Lower leg skin (tissue), 4 donors: ENCODE data around the gene PARD6A. TPM values are rescaled to one million over a fixed set of nuclear protein-coding genes. Genes with fewer than 3 reads are reported as not detected.

ENCODE experiments used
- DNase-seq, 2 donors: peaks; one replicate each; pipeline ENCODE4 v3.0.0-alpha.2; 2019; ENCODE audit warnings: low spot score in 2 of 2
- H3K4me3 ChIP-seq: fragments of 200-600 bp; sonication (generic); 2 replicates; pipeline ENCODE4 v1.5.1; 2017; ENCODE audit warnings: mild to moderate bottlenecking, low read depth; ENCODE audit not compliant: poor library complexity, severe bottlenecking
- POLR2A ChIP-seq, 2 donors: fragments of 450-650 bp; IDR thresholded peaks; one replicate each; pipeline ENCODE4 v1.6.1; 2016 to 2017; ENCODE audit warnings: antibody characterized with exemption in 2 of 2, mild to moderate bottlenecking in 1 of 2, moderate library complexity in 1 of 2
- WGBS, 2 donors: methylation state at CpG; one replicate each; pipeline ENCODE4 v1.1.5; 2018; 5-methylcytosine and 5-hydroxymethylcytosine counted together
- intact Hi-C: fragments of 100-400 bp; cut with DNase I; formaldehyde crosslinking; loops from one replicate; pipeline ENCODE4 v1.15.0; 2023; ENCODE audit warnings: low total_unique reads
- total RNA-seq, 4 donors: library from RNA; depleted of rRNA; stranded (reverse); fragments of >200 nt; gene quantifications; one replicate each; pipeline ENCODE4 v1.1.0, GENCODE V29; 2016
- TF ChIP-seq, protein P1 (sequence below), 3 donors: fragments of 450-650 bp; IDR thresholded peaks; one replicate each; pipeline ENCODE4 v1.5.1; 2016; ENCODE audit warnings: antibody characterized with exemption in 3 of 3, mild to moderate bottlenecking in 3 of 3, moderate library complexity in 2 of 3

The PARD6A gene
- total RNA-seq, 4 donors from 2014 or later: 2.1 to 3.5 (median 2.4) TPM

DNA sequence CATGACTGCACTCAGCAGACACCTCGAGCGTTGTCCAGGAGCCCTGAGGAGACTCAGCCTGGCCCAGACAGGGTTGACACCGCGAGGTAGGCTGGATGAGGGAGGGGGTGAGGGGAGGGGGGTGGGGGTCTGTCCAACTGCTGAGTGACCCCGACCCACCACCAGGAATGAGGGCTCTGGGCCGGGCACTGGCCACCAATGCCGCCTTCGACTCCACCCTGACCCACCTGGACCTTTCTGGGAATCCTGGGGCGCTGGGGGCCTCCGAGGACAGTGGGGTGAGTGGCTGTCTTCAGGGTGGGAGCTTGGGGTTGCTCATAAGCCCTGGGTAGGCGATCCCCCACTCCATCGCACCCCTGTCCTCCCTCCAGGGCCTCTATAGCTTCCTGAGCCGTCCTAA lies 13.1 kb upstream of the PARD6A start:
- no peak for TF ChIP-seq POLR2A (IDR thresholded peaks at IDR 0.05)
- TF ChIP-seq, protein P1, sequence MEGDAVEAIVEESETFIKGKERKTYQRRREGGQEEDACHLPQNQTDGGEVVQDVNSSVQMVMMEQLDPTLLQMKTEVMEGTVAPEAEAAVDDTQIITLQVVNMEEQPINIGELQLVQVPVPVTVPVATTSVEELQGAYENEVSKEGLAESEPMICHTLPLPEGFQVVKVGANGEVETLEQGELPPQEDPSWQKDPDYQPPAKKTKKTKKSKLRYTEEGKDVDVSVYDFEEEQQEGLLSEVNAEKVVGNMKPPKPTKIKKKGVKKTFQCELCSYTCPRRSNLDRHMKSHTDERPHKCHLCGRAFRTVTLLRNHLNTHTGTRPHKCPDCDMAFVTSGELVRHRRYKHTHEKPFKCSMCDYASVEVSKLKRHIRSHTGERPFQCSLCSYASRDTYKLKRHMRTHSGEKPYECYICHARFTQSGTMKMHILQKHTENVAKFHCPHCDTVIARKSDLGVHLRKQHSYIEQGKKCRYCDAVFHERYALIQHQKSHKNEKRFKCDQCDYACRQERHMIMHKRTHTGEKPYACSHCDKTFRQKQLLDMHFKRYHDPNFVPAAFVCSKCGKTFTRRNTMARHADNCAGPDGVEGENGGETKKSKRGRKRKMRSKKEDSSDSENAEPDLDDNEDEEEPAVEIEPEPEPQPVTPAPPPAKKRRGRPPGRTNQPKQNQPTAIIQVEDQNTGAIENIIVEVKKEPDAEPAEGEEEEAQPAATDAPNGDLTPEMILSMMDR (IDR thresholded peaks at IDR 0.05): no peak
- no peak overlapping the region for H3K4me3 ChIP-seq
- 72 to 76% methylated on average over 6 to 10 of the region's 13 CpGs for WGBS, 2 donors
- no peak for DNase-seq
- intact Hi-C loops: no loop called here

DNA sequence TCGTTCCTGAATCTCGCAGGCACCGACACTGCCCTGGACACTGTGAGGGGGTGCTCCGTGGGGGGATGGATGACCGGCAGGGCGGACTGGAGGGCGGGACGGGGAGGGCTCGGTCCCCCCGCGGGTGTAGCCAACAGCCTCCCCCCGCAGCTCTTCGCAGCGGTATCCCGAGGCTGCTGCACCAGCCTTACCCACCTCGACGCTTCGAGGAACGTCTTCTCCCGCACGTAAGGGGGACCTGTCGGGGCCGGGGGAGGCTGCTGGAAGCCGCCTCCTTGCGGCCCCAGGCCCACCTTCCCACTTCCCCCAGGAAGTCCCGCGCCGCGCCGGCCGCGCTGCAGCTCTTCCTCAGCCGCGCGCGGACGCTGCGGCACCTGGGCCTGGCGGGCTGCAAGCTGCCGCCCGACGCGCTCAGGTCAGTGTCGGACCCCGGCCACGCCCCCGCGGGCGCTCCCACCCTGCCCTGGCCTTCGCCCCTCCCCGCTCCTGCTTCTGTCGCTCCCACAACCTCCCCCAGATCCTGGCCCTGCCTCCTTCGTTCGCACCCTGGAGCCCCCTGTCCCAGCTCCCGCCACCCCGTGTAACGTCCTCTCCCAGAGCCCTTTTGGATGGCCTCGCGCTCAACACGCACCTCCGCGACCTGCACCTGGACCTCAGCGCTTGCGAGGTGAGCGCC lies 12.5 kb upstream of the PARD6A start:
- no peak for DNase-seq
- H3K4me3 ChIP-seq: no peak overlapping the region
- 20 to 40% methylated on average over 27 to 44 of the region's 65 CpGs for WGBS, 2 donors
- intact Hi-C loops: no loop called here
- TF ChIP-seq, protein P1 (IDR thresholded peaks at IDR 0.05): no peak
- no peak for TF ChIP-seq POLR2A (IDR thresholded peaks at IDR 0.05)

DNA sequence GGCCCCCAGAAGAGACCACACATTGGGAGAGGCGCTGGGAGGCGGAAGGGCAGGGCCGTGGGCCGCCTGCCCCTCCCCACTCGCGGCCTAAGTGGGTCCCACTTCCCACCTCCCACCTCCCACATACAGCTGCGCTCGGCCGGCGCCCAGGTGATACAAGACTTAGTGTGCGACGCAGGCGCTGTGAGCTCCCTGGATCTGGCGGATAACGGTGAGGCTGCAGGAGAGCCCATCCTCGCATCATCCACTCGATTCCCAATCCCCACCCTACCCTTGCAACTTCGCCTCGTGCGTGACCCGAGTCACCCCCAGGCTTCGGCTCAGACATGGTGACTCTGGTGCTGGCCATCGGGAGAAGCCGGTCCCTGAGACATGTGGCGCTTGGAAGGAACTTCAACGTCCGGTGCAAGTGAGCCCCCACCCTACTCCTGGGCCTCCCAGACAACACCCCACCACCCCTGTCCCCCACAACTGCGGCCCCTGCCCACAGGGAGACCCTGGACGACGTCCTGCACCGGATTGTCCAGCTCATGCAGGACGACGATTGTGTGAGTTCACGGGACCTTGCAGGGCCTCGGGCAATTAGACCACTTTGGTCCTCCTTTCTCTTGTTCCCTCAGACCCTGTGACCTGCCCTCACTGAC lies 11.9 kb upstream of the PARD6A start:
- H3K4me3 ChIP-seq: no peak overlapping the region
- DNase-seq: no peak
- WGBS, 2 donors: 53 to 55% methylated on average over 29 to 35 of the region's 35 CpGs
- intact Hi-C loops: no loop called here
- TF ChIP-seq, protein P1 (IDR thresholded peaks at IDR 0.05): no peak
- no peak for TF ChIP-seq POLR2A (IDR thresholded peaks at IDR 0.05)

DNA sequence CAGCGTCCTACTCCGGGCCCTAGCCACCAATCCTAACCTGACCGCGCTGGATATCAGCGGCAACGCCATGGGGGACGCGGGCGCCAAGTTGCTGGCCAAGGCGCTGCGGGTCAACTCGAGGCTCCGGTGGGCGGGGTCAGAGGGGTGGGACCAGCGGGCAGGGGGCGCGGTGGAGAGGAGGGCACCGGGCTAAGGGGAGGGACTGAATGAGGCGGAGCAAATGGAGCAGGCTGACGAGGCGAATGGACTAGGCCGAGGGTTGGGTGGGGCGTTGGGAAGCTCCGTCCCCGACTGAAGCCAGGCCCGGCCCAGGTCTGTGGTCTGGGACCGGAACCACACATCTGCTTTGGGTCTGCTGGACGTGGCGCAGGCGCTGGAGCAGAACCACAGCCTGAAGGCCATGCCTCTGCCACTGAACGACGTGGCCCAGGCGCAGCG lies 11.2 kb upstream of the PARD6A start:
- DNase-seq: no peak
- H3K4me3 ChIP-seq: no peak overlapping the region
- TF ChIP-seq, protein P1 (IDR thresholded peaks at IDR 0.05): no peak
- no peak for TF ChIP-seq POLR2A (IDR thresholded peaks at IDR 0.05)
- WGBS, 2 donors: 21 to 24% methylated on average over 27 to 34 of the region's 34 CpGs
- intact Hi-C loops: no loop called here

DNA sequence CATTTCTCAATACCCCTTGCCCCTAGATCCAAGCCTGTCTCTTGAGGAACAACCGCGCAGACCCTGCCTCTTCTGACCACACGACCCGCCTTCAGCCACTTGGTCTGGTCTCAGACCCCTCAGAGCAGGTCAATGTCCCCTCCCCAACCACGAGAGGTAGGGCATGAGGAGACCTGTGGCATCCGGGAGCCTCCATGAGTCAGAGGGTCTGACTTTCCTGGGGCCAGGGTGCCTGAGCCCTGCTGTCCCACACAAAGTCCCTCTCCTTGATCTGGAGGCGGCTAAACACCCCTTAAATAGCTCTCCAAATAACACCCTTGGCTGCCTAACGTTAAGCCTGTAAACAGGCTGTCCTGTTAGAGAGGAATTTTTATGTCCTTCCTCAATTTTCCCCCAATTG lies 10.7 kb upstream of the PARD6A start:
- no peak overlapping the region for H3K4me3 ChIP-seq
- intact Hi-C loops: no loop called here
- 58 to 64% methylated on average over 8 of the region's 8 CpGs for WGBS, 2 donors
- TF ChIP-seq, protein P1 (IDR thresholded peaks at IDR 0.05): no peak
- TF ChIP-seq POLR2A (IDR thresholded peaks at IDR 0.05): no peak
- no peak for DNase-seq
